Measurements from ENCODE around the gene AGK. TPM values are rescaled to one million over a fixed set of nuclear protein-coding genes. Genes with fewer than 3 reads are reported as not detected.

Gene AGK
- total and polyA plus RNA-seq, 2 experiments from 2014 or later = 21.9 to 37.9 TPM

- TF ChIP-seq ETS1 (IDR thresholded peaks at IDR 0.05) (no peak), ZNF114 (CRISPR knock-in tag; IDR thresholded peaks at IDR 0.05) (no peak), STAT1 (IDR thresholded peaks at IDR 0.05; ENCODE audit: unreplicated experiment) (no peak), EZH2phosphoT487 (IDR thresholded peaks at IDR 0.05; ENCODE audit: unreplicated experiment) (no peak), CTCF (conservative IDR thresholded peaks at IDR 0.05; ENCODE audit: low read depth in 2 of 2) (no peak), JUNB (IDR thresholded peaks at IDR 0.05; ENCODE audit: unreplicated experiment) (no peak), ZNF331 (CRISPR knock-in tag; IDR thresholded peaks at IDR 0.05; ENCODE audit: low read depth) (no peak), REST (IDR thresholded peaks at IDR 0.05; ENCODE audit: unreplicated experiment) (no peak)
Measured at GRCh38 chr7:141573511-141573910, 22.3 kb downstream of the AGK start (continued).

- Histone ChIP-seq H3F3A (replicated peaks; ENCODE audit: low read depth) (no peaks in the 10 kb centered on the region), H3K79me2 (replicated peaks; ENCODE audit: insufficient read depth) (peaks cover 7% of the 10 kb centered on the region; the same call in 1 of the 2 replicates), H2AFZ (no peak overlapping the region), H3K4me2 (no peak overlapping the region), H3K27me3 (ENCODE audit: insufficient read depth) (no peaks in the 10 kb centered on the region), H3K36me3 (ENCODE audit: insufficient read depth) (peaks cover 7% of the 10 kb centered on the region; the same call in 1 of the 2 replicates), H3K27ac (ENCODE audit: low read depth) (no peak overlapping the region), H4K20me1 (replicated peaks; ENCODE audit: insufficient read depth) (no peaks in the 10 kb centered on the region), H3K4me3 (no peak overlapping the region), H3K4me1 (ENCODE audit: insufficient read depth) (no peaks in the 10 kb centered on the region), H3K9me2 (ENCODE audit: insufficient read depth) (peaks cover 9% of the 10 kb centered on the region; the same call in 1 of the 2 replicates)
- DNase-seq (ENCODE audit: low spot score) = no peak
- H3K36me3 Mint-ChIP-seq (ENCODE audit: low read depth) = peaks cover 52% of the 10 kb centered on the region
- H3K4me1 Mint-ChIP-seq = peaks cover 17% of the 10 kb centered on the region
- no peak for ATAC-seq
- H3K9me3 Mint-ChIP-seq = peaks cover 29% of the 10 kb centered on the region
- no peaks in the 10 kb centered on the region for H3K27me3 Mint-ChIP-seq (ENCODE audit: insufficient read depth, low read depth, poor library complexity)
- no peak overlapping the region for H3K4me3 Mint-ChIP-seq
- H3K27ac Mint-ChIP-seq = no peak overlapping the region
- TF ChIP-seq ZNF462 (CRISPR knock-in tag; IDR thresholded peaks at IDR 0.05) (no peak), STAT1 (IDR thresholded peaks at IDR 0.05; ENCODE audit: unreplicated experiment) (no peak), POLR2AphosphoS5 (IDR thresholded peaks at IDR 0.05; ENCODE audit: low read depth) (no peak), CTCF (conservative IDR thresholded peaks at IDR 0.05; ENCODE audit: low read depth in 2 of 2) (no peak)
Measured at GRCh38 chr7:141575164-141575563, 24.0 kb downstream of the AGK start.
